HG02610 (cell line): Measurements from ENCODE around the gene TMED3.

Experiments
- ATAC-seq: cut with Tn5 transposase; IDR thresholded peaks from one replicate; pipeline ENCODE4 v1.9.1; 2021; ENCODE audit warnings: mild to moderate bottlenecking, moderate library complexity; ENCODE audit not compliant: unreplicated experiment

Gene TMED3

DNA sequence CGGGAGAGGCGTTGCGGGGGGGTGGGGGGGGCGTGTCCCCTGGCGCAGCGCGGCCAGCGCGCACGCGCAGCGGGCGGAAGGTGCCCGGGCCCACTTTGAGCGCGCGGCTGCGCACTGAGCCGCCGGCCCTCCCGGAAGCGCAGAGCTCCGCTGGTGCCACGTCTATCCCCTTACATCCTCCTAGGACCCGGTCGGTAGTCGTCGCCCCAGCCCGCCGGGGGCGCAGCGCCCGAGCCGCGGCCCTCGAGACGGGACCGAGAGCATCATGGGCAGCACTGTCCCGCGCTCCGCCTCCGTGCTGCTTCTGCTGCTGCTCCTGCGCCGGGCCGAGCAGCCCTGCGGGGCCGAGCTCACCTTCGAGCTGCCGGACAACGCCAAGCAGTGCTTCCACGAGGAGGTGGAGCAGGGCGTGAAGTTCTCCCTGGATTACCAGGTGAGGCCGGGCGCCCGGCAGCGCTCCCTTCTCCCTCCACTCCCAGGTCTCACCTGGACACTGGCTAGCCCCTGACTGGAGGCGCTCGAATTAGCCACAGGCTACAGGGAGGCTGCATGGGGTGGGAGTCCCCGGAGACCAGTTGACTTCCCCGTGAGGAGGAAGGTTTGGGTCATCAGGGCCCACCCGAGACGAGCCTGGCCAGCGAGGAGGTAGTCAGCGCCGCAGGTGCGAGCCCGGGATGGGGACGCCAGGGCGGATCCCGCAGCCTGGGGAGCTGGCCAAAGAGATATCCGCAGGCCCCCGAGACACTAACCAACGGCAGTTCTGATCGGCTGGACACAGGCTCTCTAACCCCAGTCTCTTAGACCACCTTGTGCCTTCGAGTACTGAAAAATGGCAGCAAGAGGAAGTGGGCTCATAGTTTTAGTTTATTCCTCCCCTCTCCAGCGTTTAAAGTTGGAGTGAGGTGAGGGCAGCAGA lies at the start of gene TMED3:
Gene TMED3, plus strand, starts transcription at position 128 of the 916 bp plus-strand sequence. Its CDS starts 138 bp downstream, at position 266.
- peak; percentile 93 for ATAC-seq

DNA sequence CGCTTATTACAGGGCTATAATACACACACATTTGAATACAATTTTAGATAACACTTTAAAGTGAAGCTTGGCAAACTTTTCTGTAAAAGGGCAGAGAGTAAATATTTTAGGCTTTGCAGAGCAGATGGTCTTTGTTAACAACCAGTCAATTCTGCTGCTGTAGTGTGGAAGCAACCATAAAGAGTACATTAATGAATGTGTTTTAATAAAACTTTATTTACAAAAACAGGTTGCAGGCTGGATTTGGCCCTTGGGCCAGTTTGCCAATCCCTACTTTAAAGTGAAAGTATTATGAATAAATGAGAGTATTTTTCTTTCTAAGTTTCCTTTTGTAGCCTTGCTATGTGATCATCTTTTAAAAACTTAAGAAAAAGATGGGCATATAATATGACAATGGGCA lies 49.1 kb upstream of the TMED3 start:
- ATAC-seq: no peak

GRCh38 chr15:79265167-79265566 lies 45.7 kb upstream of the TMED3 start:
- no peak for ATAC-seq

GRCh38 chr15:79265987-79266579 lies 44.8 kb upstream of the TMED3 start:
- no peak for ATAC-seq

DNA sequence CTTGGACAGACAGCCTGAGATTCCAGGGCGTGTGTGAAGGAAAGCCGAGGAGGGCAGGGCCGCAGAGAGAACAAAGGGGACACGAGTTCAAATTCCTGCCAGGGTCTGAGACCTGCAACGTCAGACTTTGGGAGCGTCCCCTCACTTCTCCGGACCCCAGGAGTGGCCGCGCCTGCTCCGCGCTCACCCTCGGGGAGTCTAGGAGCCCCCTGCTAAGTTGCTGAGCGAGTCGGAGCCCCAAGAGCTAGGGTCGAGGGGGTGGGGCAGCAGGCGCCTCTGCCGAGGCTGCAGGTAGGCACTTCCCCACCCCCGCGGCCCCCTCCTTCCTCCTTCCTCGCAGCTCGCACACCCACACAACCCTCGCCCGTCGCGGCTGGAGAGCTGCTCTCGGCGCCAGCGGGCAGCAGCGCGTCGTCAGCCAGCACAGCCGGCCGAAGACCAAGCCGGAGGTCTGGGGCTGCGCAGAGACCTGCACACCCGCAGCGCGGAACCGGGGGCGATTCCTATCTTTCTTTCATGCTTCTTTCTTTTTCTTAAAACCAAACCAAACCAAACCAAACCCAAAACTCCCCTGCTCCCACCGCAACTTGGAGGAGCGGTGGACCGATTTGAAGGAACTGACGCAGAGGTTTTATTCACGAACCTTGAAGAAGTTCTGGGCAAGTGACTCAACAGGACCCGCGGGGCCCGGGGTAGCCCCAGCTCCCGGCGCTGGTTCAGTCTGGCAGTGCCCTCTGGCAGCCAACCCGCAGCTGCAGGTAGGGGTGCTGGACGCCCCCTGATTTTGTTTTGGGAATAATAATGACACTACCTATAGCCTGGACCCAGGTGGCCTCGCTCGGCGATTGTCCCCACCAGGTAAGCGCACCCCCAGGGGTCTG lies 28.3 kb upstream of the TMED3 start, which contains the start of gene ANKRD34C:
Gene ANKRD34C, plus strand, starts transcription at position 352 of the 881 bp plus-strand sequence. CDS start 10,563 bp downstream, outside the sequence.
- no peak for ATAC-seq

DNA sequence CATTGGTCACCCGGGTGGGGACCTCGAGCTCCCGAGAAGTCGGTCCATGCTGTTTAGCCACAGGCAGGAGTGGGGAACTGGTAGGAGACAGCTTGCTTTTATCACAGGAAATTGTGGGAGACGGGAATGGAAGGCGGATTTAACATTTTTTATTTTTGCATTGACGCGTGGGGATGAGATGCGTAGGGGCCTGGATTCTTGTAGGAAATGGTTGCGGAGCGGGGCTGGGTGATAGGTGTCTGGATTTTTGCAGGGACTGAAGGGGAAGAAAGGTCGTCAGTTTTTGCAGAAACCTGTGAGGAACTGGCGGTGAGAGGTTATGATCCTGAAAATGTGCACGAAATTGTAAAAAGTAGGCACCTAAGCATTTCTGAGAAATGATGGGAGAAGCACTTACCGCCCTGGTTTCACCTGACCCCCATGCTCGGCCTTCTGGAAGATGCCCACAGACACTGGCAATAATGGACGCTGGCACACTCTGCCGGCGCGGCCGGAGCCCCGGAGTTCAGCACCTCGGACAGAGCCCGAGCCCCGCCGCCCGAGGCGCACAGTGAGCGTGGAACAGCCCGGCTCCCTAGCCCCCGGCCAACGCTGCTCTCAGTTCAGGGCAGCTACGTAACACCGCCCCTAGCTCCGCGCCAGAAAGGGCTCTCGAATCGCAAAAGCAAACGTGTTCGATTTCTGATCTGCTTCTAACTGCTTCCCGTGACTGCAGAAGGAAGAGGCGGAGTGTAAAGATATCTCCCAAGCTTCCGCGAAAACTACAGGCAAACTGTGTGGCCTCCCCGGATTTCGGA lies 27.5 kb upstream of the TMED3 start:
- no peak for ATAC-seq

- no peak for ATAC-seq
Measured at GRCh38 chr15:79290642-79291275, 20.2 kb upstream of the TMED3 start.

DNA sequence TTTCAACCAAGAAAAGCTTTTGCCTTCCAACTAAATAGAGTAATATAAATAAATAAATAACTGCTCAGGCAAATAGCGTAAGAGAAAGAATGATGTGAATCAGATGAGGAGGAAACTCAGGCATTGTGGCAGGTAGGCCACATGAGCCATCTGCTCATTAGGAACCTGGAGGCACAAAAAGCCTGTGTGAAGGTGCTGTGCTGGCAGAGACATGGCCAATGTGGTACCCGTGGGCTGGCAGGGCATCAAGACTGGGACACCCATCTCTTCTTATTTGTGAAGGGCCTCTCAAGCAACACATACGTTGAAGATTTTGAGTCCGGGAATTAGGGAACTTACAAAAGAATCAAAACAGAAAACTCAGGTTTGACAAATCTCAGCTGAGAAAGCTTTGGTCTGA lies 18.9 kb upstream of the TMED3 start:
- ATAC-seq: no peak

- ATAC-seq: no peak
Measured at GRCh38 chr15:79294075-79294474, 16.8 kb upstream of the TMED3 start.

DNA sequence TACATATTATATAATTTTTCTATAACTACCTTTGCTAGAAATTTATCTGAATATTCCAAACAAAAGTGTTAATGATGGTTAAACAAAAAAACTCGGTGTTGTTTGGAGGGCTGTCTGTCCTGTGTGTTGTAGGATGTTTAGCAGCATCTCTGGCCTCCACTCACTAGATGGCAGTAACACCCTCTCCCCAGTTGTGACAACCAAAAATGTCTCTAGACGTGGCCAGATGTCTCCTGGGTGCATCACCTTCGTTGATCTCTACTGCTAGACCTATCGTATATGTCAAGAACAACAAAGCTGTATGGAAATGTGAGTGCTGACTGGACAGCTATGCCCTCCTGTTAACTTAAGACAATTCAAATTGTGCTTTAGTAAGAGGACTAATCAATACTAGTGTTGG lies 14.3 kb upstream of the TMED3 start:
- no peak for ATAC-seq

GRCh38 chr15:79299126-79299840 lies 11.6 kb upstream of the TMED3 start:
- ATAC-seq: no peak

DNA sequence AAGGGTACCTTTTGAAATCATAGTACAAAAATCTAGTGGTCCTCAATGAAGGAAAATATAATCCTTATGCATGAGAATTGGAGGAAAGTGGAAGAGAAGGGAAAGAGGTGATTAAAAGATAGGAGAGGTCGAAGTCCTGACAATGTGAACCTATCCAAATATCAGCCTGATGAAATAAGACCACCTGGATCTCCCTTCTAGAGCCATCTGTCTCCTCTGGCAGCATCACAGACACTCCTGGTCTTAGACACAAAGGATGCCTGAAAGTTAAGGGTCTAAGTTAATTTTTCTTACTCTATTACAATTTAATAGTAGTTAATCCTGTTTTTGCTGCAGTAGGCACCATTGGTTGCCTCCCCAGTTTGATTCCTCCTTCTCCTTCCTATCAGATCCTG lies 11.1 kb upstream of the TMED3 start:
- ATAC-seq: no peak

- ATAC-seq: no peak
Measured at GRCh38 chr15:79307251-79307650, 3.7 kb upstream of the TMED3 start.

- no peak for ATAC-seq
Measured at GRCh38 chr15:79308874-79309273, 2.0 kb upstream of the TMED3 start.

GRCh38 chr15:79310612-79310984 lies 314 bp upstream of the TMED3 start:
- ATAC-seq: peak; percentile 30

DNA sequence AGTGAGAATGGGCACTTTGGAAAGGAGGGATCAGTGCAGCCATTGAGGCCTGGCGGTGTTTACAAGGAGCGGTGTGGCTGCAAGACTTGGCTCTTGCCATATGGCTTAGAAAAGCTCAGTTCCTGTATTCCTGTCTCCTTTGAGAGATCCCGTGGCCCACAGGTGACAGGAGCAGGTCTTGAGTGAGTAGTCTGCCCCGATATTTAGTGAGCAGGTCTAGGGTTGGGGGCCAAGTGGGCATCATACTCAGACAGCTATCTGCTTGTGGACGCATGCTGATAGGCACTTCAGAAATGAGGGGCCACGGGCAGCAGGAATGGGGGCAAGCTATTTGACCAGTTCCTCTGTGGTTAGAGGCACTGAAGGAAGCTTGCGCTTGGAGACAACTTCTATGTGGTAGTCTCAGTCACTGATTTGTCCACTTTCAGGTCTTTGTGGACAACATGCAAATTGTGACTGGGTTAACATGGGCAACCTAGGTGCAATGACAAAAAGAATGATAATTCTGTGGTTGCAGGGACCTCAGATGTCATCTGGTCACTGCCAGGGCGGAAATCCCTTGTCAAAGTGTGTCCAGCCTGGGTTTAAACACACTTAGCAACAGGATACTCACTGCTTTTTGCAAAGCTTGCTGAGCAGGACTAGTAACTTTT lies 1.1 kb downstream of the TMED3 start:
- no peak for ATAC-seq

GRCh38 chr15:79314186-79314585 lies 3.3 kb downstream of the TMED3 start:
- no peak for ATAC-seq

DNA sequence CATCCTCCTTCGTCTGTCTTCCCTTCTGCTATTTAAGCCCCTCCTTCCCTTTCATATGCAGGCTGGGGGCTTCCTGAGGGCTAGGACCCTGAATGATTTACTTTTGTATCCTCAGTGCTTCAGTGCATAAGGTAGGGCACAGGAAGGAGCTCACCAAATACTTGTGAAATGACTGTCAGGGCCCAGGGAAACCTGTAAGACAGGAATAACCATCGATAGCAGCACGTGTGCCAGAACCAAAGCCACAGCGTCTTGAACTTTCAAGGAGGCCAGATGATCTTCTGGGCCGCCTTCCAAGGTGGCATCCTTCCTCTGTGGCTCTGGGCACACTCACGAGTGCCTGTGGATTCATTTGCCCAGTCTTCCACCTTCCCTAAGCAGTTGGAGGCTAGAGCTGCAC lies 3.9 kb downstream of the TMED3 start:
- ATAC-seq: no peak
